ENCODE results near the gene IGSF3. TPM values are rescaled to one million over a fixed set of nuclear protein-coding genes. Genes with fewer than 3 reads are reported as not detected.

The IGSF3 gene
- total and polyA plus RNA-seq, 2 of the 13 experiments (the other 11 are each of a cell fraction or from before 2014, with no cell fraction given), result 0.11 to 0.16 TPM

- Histone ChIP-seq H3K4me1 (ENCODE audit: insufficient read depth, low read length) (peaks cover 8% of the 10 kb centered on the region), H3K36me3 (replicated peaks in 1 of 2; ENCODE audit: control insufficient read depth in 1 of 2, insufficient read depth in 2 of 2, low read length in 2 of 2) (no peaks in the 10 kb centered on the region), H2AFZ (ENCODE audit: low read length) (no peak overlapping the region), H4K20me1 (ENCODE audit: insufficient read depth, low read length) (no peaks in the 10 kb centered on the region), H3K27me3 (ENCODE audit: control insufficient read depth in 1 of 2, insufficient read depth in 2 of 2, low read length in 2 of 2) (peaks cover 3 to 27% of the 10 kb centered on the region in 2 experiments; a peak in 4 of 5 replicates), H3K27ac (ENCODE audit: extremely low read length, insufficient read depth, low read length) (no peak overlapping the region), H3K4me3 (replicated peaks in 1 of 3; ENCODE audit: insufficient read depth in 1 of 3, low read depth in 2 of 3, low read length in 3 of 3) (no peak overlapping the region), H3K79me2 (ENCODE audit: insufficient read depth, low read length) (no peaks in the 10 kb centered on the region), H3K9me3 (ENCODE audit: low read length) (no peaks in the 10 kb centered on the region), H3K9ac (ENCODE audit: insufficient read depth, low read depth, low read length) (no peak overlapping the region), H3K4me2 (ENCODE audit: low read depth, low read length) (no peak overlapping the region)
- in situ Hi-C loops (cut with HindIII; ENCODE audit: extremely low pct_ligation_motif_present, low pct_unique_long_range_greater_than_20kb) (no loop called here), intact Hi-C loops (cut with micrococcal nuclease; ENCODE audit: unreplicated experiment) (no loop called here)
- no peak for DNase-seq (ENCODE audit: low spot score)
- 12% methylated on average over 2 of the region's 2 CpGs for WGBS (ENCODE audit: low lambda C conversion rate)
- ChIA-PET CTCF (ENCODE audit: low intra/inter-chr PET ratio, low total read pairs) (no interaction called here), POLR2A (no interaction called here)
- TF ChIP-seq ZNF510 (CRISPR knock-in tag; IDR thresholded peaks at IDR 0.05; ENCODE audit: low read depth), result no peak
- no peak for TF ChIP-seq ZNF788 (CRISPR knock-in tag; IDR thresholded peaks at IDR 0.05; ENCODE audit: borderline replicate concordance)
- no peak for TF ChIP-seq ZMAT3 (CRISPR knock-in tag; conservative IDR thresholded peaks at IDR 0.05)
- TF ChIP-seq ZNF687 (CRISPR knock-in tag; IDR thresholded peaks at IDR 0.05), result no peak
- TF ChIP-seq SRSF9 (IDR thresholded peaks at IDR 0.05; ENCODE audit: borderline replicate concordance, insufficient read depth, low read depth, low read length, poor library complexity, severe bottlenecking), result no peak
- TF ChIP-seq ZNF691 (CRISPR knock-in tag; IDR thresholded peaks at IDR 0.05; ENCODE audit: borderline replicate concordance, low read depth), result no peak
- ATAC-seq, result no peak
- FAIRE-seq, result no peak
- no TSS peak for BruUV-seq (replicated peaks)
These were observed 3.7 kb downstream of the IGSF3 start for GRCh38 chr1:116663821-116664220.
